Measurements from ENCODE around the gene RUNX1.
"Not testable (repeated sequence)": the region's sequence is repeated elsewhere in the genome, so short reads cannot be mapped to it uniquely, and the experiment has no call there.

RUNX1 gene

GRCh38 chr21:34969423-34970166 is 79.5 kb downstream of the RUNX1 start:
- DNase-seq (ENCODE audit: low spot score), result no peak

- DNase-seq (ENCODE audit: low spot score), result no peak
Observed at GRCh38 chr21:34968414-34969333, 80.4 kb downstream of the RUNX1 start.

- no peak for DNase-seq (ENCODE audit: low spot score)
Observed at GRCh38 chr21:34967509-34968289, 81.4 kb downstream of the RUNX1 start.

GRCh38 chr21:34966881-34967280 is 82.2 kb downstream of the RUNX1 start:
- not testable (repeated sequence) for DNase-seq (ENCODE audit: low spot score)

GRCh38 chr21:34965200-34966174 is 83.6 kb downstream of the RUNX1 start:
- no peak for DNase-seq (ENCODE audit: low spot score)

- DNase-seq (ENCODE audit: low spot score), result no peak
Observed at GRCh38 chr21:34962586-34963222, 86.4 kb downstream of the RUNX1 start.

- no peak for DNase-seq (ENCODE audit: low spot score)
Observed at GRCh38 chr21:34962136-34962535, 87.0 kb downstream of the RUNX1 start.

- DNase-seq (ENCODE audit: low spot score), result no peak
Observed at GRCh38 chr21:34960687-34961086, 88.4 kb downstream of the RUNX1 start.

- DNase-seq (ENCODE audit: low spot score), result no peak
Observed at GRCh38 chr21:34959607-34960006, 89.5 kb downstream of the RUNX1 start.

GRCh38 chr21:34958040-34958439 is 91.1 kb downstream of the RUNX1 start:
- no peak for DNase-seq (ENCODE audit: low spot score)

GRCh38 chr21:34956416-34957316 is 92.4 kb downstream of the RUNX1 start:
- no peak for DNase-seq (ENCODE audit: low spot score)

- no peak for DNase-seq (ENCODE audit: low spot score)
Observed at GRCh38 chr21:34953950-34954349, 95.2 kb downstream of the RUNX1 start.

GRCh38 chr21:34952701-34953100 is 96.4 kb downstream of the RUNX1 start:
- DNase-seq (ENCODE audit: low spot score), result no peak

GRCh38 chr21:34951868-34952267 is 97.2 kb downstream of the RUNX1 start:
- DNase-seq (ENCODE audit: low spot score), result not testable (repeated sequence)

GRCh38 chr21:34950980-34951379 is 98.1 kb downstream of the RUNX1 start:
- no peak for DNase-seq (ENCODE audit: low spot score)

GRCh38 chr21:34949499-34949898 is 99.6 kb downstream of the RUNX1 start:
- no peak for DNase-seq (ENCODE audit: low spot score)

GRCh38 chr21:34949030-34949429 is 100.1 kb downstream of the RUNX1 start:
- DNase-seq (ENCODE audit: low spot score), result no peak

- DNase-seq (ENCODE audit: low spot score), result no peak
Observed at GRCh38 chr21:34948157-34948556, 100.9 kb downstream of the RUNX1 start.

- DNase-seq (ENCODE audit: low spot score), result no peak
Observed at GRCh38 chr21:34946916-34947534, 102.1 kb downstream of the RUNX1 start.

All from D341Med (cell line).